22Rv1 (cell line): ENCODE results near the gene AMER3.

Experiments used
- ZFX ChIP-seq: fragments of 450-650 bp; IDR thresholded peaks from 2 replicates; pipeline ENCODE4 v1.6.1; 2017; ENCODE audit warnings: antibody characterized with exemption, borderline replicate concordance
- TF ChIP-seq, protein P1 (sequence below): fragments of 450-650 bp; IDR thresholded peaks from 2 replicates; pipeline ENCODE4 v1.5.1; 2017; ENCODE audit warnings: mild to moderate bottlenecking

DNA sequence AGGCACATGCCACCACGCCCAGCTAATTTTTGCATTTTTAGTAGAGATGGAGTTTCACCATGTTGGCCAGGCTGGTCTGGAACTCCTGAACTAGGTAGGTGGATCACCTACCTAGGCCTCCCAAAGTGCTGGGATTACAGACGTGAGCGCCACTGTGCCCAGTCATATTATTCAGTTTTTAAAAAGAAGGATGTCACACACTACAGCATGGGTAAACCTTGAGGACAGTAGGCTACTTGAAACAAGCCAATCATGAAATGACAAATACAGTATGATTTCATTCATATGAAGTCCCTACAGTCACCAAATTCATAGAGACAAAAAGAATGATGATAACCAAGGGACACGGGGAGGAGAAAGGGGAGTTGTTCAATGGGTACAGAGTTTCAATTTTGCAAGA is 50.3 kb downstream of the AMER3 start:
- TF ChIP-seq, protein P1, sequence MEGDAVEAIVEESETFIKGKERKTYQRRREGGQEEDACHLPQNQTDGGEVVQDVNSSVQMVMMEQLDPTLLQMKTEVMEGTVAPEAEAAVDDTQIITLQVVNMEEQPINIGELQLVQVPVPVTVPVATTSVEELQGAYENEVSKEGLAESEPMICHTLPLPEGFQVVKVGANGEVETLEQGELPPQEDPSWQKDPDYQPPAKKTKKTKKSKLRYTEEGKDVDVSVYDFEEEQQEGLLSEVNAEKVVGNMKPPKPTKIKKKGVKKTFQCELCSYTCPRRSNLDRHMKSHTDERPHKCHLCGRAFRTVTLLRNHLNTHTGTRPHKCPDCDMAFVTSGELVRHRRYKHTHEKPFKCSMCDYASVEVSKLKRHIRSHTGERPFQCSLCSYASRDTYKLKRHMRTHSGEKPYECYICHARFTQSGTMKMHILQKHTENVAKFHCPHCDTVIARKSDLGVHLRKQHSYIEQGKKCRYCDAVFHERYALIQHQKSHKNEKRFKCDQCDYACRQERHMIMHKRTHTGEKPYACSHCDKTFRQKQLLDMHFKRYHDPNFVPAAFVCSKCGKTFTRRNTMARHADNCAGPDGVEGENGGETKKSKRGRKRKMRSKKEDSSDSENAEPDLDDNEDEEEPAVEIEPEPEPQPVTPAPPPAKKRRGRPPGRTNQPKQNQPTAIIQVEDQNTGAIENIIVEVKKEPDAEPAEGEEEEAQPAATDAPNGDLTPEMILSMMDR: no peak
- TF ChIP-seq ZFX: no peak
